Skeletal muscle tissue (tissue), 4 donors: ENCODE results near the gene ITSN2. TPM values are rescaled to one million over a fixed set of nuclear protein-coding genes. Genes with fewer than 3 reads are reported as not detected.

Experiments
- H3K27ac ChIP-seq: one replicate; pipeline ENCODE4 v1.7.0; 2013; ENCODE audit warnings: mild to moderate bottlenecking, low read depth, low read length, inconsistent platforms
- H3K27me3 ChIP-seq, 3 donors: one replicate each; pipeline ENCODE4 v1.7.0; 2013; ENCODE audit warnings: low read length in 3 of 3; ENCODE audit not compliant: control insufficient read depth in 3 of 3, insufficient read depth in 3 of 3
- H3K36me3 ChIP-seq, 3 donors: one replicate each; pipeline ENCODE4 v1.7.0; 2013; ENCODE audit warnings: low read length in 3 of 3; ENCODE audit not compliant: control insufficient read depth in 3 of 3, insufficient read depth in 3 of 3
- H3K4me1 ChIP-seq, 3 donors: one replicate each; pipeline ENCODE4 v1.7.0; 2013; ENCODE audit warnings: low read length in 3 of 3, mild to moderate bottlenecking in 3 of 3; ENCODE audit not compliant: control insufficient read depth in 3 of 3, insufficient read depth in 3 of 3
- H3K4me3 ChIP-seq, 3 donors: one replicate each; pipeline ENCODE4 v1.7.0; 2013; ENCODE audit warnings: low read length in 3 of 3
- H3K9ac ChIP-seq, 3 donors: one replicate each; pipeline ENCODE4 v1.7.0; 2013; ENCODE audit warnings: low read length in 3 of 3, mild to moderate bottlenecking in 3 of 3, moderate library complexity in 2 of 3, low read depth in 1 of 3
- H3K9me3 ChIP-seq, 3 donors: one replicate each; pipeline ENCODE4 v1.7.0; 2013; ENCODE audit warnings: low read length in 3 of 3; ENCODE audit not compliant: control insufficient read depth in 3 of 3
- total RNA-seq: library from RNA; depleted of rRNA; stranded (reverse); fragments of >200 nt; gene quantifications from one replicate; pipeline ENCODE4 v1.2.3, GENCODE V29; 2014
- donor health status: Osteomylitis.

The ITSN2 gene
- total RNA-seq, 1 donor from 2014 or later = 17.2 TPM

- H3K27ac ChIP-seq = no peak overlapping the region
- H3K36me3 ChIP-seq = no peaks in the 10 kb centered on the region
- no peaks in the 10 kb centered on the region for H3K27me3 ChIP-seq
- H3K4me1 ChIP-seq = no peaks in the 10 kb centered on the region
- no peaks in the 10 kb centered on the region for H3K9me3 ChIP-seq
- H3K4me3 ChIP-seq = no peak overlapping the region
- no peak overlapping the region for H3K9ac ChIP-seq
Measured at GRCh38 chr2:24181849-24182248, 178.5 kb downstream of the ITSN2 start.

GRCh38 chr2:24179683-24180082 lies 180.7 kb downstream of the ITSN2 start:
- H3K9me3 ChIP-seq = no peaks in the 10 kb centered on the region

GRCh38 chr2:24176326-24176725 lies 184.0 kb downstream of the ITSN2 start:
- no peak overlapping the region for H3K4me3 ChIP-seq
- no peaks in the 10 kb centered on the region for H3K9me3 ChIP-seq
- no peak overlapping the region for H3K9ac ChIP-seq
- H3K27ac ChIP-seq = no peak overlapping the region
- no peaks in the 10 kb centered on the region for H3K36me3 ChIP-seq
- no peaks in the 10 kb centered on the region for H3K4me1 ChIP-seq
- H3K27me3 ChIP-seq = peaks cover 0 to 3% (median 0%) of the 10 kb centered on the region in 3 donors

More at GRCh38 chr2:24179683-24180082, 180.7 kb downstream of the ITSN2 start:
- Histone ChIP-seq H3K4me3 (no peak overlapping the region), H3K27ac (no peak overlapping the region), H3K9ac (no peak overlapping the region), H3K36me3 (no peaks in the 10 kb centered on the region), H3K4me1 (no peaks in the 10 kb centered on the region), H3K27me3 (no peaks in the 10 kb centered on the region)

- Histone ChIP-seq H3K9me3 (no peaks in the 10 kb centered on the region), H3K4me3 (no peak overlapping the region), H3K4me1 (no peaks in the 10 kb centered on the region), H3K36me3 (no peaks in the 10 kb centered on the region), H3K27ac (no peak overlapping the region), H3K9ac (no peak overlapping the region), H3K27me3 (peaks cover 0 to 3% (median 0%) of the 10 kb centered on the region in 3 donors)
Measured at GRCh38 chr2:24175631-24176187, 184.6 kb downstream of the ITSN2 start.

GRCh38 chr2:24174851-24175277 lies 185.5 kb downstream of the ITSN2 start, which contains the start of gene FAM228A:
TSS of gene FAM228A (plus strand) at chr2:24175053. CDS start at chr2:24175481, 428 bp downstream.
- H3K9ac ChIP-seq = no peak within 1 kb of the TSS
- H3K36me3 ChIP-seq = no peaks in the 10 kb centered on the region
- no peak within 1 kb of the TSS for H3K27ac ChIP-seq
- H3K9me3 ChIP-seq = no peaks in the 10 kb centered on the region
- H3K4me1 ChIP-seq = no peaks in the 10 kb centered on the region
- H3K27me3 ChIP-seq = peaks cover 0 to 3% (median 0%) of the 10 kb centered on the region in 3 donors
- H3K4me3 ChIP-seq = no peak within 1 kb of the TSS

GRCh38 chr2:24169023-24169422 lies 191.3 kb downstream of the ITSN2 start:
- peaks cover 0 to 3% (median 0%) of the 10 kb centered on the region in 3 donors for H3K27me3 ChIP-seq
- no peaks in the 10 kb centered on the region for H3K4me1 ChIP-seq
- H3K9ac ChIP-seq = no peak overlapping the region
- no peak overlapping the region for H3K27ac ChIP-seq
- no peaks in the 10 kb centered on the region for H3K9me3 ChIP-seq
- no peak overlapping the region for H3K4me3 ChIP-seq
- H3K36me3 ChIP-seq = peaks cover 0 to 4% (median 0%) of the 10 kb centered on the region in 3 donors

GRCh38 chr2:24164416-24164973 lies 195.8 kb downstream of the ITSN2 start:
- Histone ChIP-seq H3K27ac (no peak overlapping the region), H3K4me1 (no peaks in the 10 kb centered on the region), H3K36me3 (peaks cover 3 to 5% (median 4%) of the 10 kb centered on the region in 3 donors), H3K4me3 (no peak overlapping the region), H3K9me3 (no peaks in the 10 kb centered on the region), H3K9ac (no peak overlapping the region), H3K27me3 (no peaks in the 10 kb centered on the region)

GRCh38 chr2:24163601-24164000 lies 196.7 kb downstream of the ITSN2 start:
- Histone ChIP-seq H3K9me3 (no peaks in the 10 kb centered on the region), H3K4me1 (no peaks in the 10 kb centered on the region), H3K27me3 (no peaks in the 10 kb centered on the region), H3K36me3 (peaks cover 0 to 5% (median 3%) of the 10 kb centered on the region in 3 donors), H3K9ac (no peak overlapping the region), H3K4me3 (no peak overlapping the region), H3K27ac (no peak overlapping the region)

GRCh38 chr2:24163186-24163585 lies 197.2 kb downstream of the ITSN2 start:
- H3K27ac ChIP-seq = no peak overlapping the region
- no peaks in the 10 kb centered on the region for H3K9me3 ChIP-seq
- no peak overlapping the region for H3K9ac ChIP-seq
- H3K4me3 ChIP-seq = no peak overlapping the region
- no peaks in the 10 kb centered on the region for H3K4me1 ChIP-seq
- H3K27me3 ChIP-seq = no peaks in the 10 kb centered on the region
- peaks cover 0 to 5% (median 3%) of the 10 kb centered on the region in 3 donors for H3K36me3 ChIP-seq

GRCh38 chr2:24162494-24162893 lies 197.8 kb downstream of the ITSN2 start:
- Histone ChIP-seq H3K36me3 (peaks cover 0 to 5% (median 3%) of the 10 kb centered on the region in 3 donors), H3K9ac (no peak overlapping the region), H3K27ac (no peak overlapping the region), H3K9me3 (no peaks in the 10 kb centered on the region), H3K27me3 (no peaks in the 10 kb centered on the region), H3K4me1 (no peaks in the 10 kb centered on the region), H3K4me3 (no peak overlapping the region)
